Panc1 (cell line): ENCODE measurements around the gene TPRG1. TPM values are rescaled to one million over a fixed set of nuclear protein-coding genes. Genes with fewer than 3 reads are reported as not detected.

Experiments
- ATAC-seq: fragments of 200-7000 bp; cut with Tn5 transposase; 2 replicates; pipeline ENCODE4 v1.9.1; 2020; ENCODE audit warnings: mild to moderate bottlenecking, moderate library complexity
- BruUV-seq: library from RNA; stranded (reverse); fragments of 400-500 nt; replicated peaks from 2 replicates; lab custom pipeline; 2021; lab: Mats Ljungman, UMichigan
- CTCF ChIA-PET: fragments of 300-600 bp; sonication (Branson Sonifier 250); formaldehyde crosslinking; loops from one replicate; lab custom pipeline; 2022; ENCODE audit warnings: antibody characterized with exemption; lab: Charles Lee
- POLR2A ChIA-PET: fragments of 300-600 bp; sonication (Branson Sonifier 250); formaldehyde crosslinking; loops from one replicate; lab custom pipeline; 2022; ENCODE audit warnings: antibody characterized with exemption; lab: Charles Lee
- DNase-seq: peaks from one replicate; pipeline ENCODE4 v3.0.0-alpha.2; 2010; ENCODE audit warnings: low read depth, low spot score
- H3K27ac ChIP-seq: 2 replicates; pipeline ENCODE4 v1.5.1; 2011; ENCODE audit warnings: mild to moderate bottlenecking, low read length, inconsistent platforms
- H3K27me3 ChIP-seq: fragments of 200-500 bp; sonication (Bioruptor generic); 2 replicates; pipeline ENCODE4 v1.6.0; 2014; ENCODE audit warnings: low read length, inconsistent platforms; ENCODE audit not compliant: control insufficient read depth, insufficient read depth
- H3K36me3 ChIP-seq: fragments of 200-500 bp; sonication (Bioruptor generic); 2 replicates; pipeline ENCODE4 v1.5.1; 2014; ENCODE audit warnings: inconsistent platforms, mild to moderate bottlenecking, low read length, moderate library complexity; ENCODE audit not compliant: control insufficient read depth, insufficient read depth
- H3K4me1 ChIP-seq: 2 replicates; pipeline ENCODE4 v1.5.1; 2011; ENCODE audit warnings: inconsistent platforms, mild to moderate bottlenecking, low read length, moderate library complexity; ENCODE audit not compliant: control insufficient read depth, insufficient read depth
- H3K4me3 ChIP-seq, 2 experiments: 2 replicates each; pipeline ENCODE4 v1.5.1; 2011 to 2012; ENCODE audit warnings: low read depth in 2 of 2, low read length in 2 of 2, mild to moderate bottlenecking in 2 of 2, inconsistent platforms in 1 of 2, moderate library complexity in 1 of 2
- H3K9me3 ChIP-seq: fragments of 200-500 bp; sonication (Bioruptor generic); 2 replicates; pipeline ENCODE4 v1.5.1; 2014; ENCODE audit warnings: low read depth, mild to moderate bottlenecking, inconsistent platforms, low read length, moderate library complexity; ENCODE audit not compliant: control insufficient read depth, insufficient read depth
- POLR2AphosphoS5 ChIP-seq: IDR thresholded peaks from 2 replicates; pipeline ENCODE4 v1.6.1; 2012; ENCODE audit warnings: mild to moderate bottlenecking, low read depth, low read length, moderate library complexity
- SIN3A ChIP-seq: IDR thresholded peaks from 2 replicates; pipeline ENCODE4 v1.6.1; 2012; ENCODE audit warnings: low read depth, mild to moderate bottlenecking, low read length, moderate library complexity, borderline replicate concordance; ENCODE audit not compliant: insufficient read depth
- TCF7L2 ChIP-seq: IDR thresholded peaks from 2 replicates; pipeline ENCODE4 v1.6.1; 2011; ENCODE audit warnings: mild to moderate bottlenecking, low read depth, low read length, inconsistent platforms
- in situ Hi-C: cut with HindIII; loops from 2 replicates; pipeline ENCODE4 v1.10.0; 2016; ENCODE audit warnings: low sequenced_read_pairs, low pct_unique_long_range_greater_than_20kb
- intact Hi-C: fragments of 100-400 bp; cut with micrococcal nuclease; formaldehyde crosslinking; loops from one replicate; pipeline ENCODE4 v1.10.0; 2022; ENCODE audit not compliant: unreplicated experiment
- total RNA-seq: library from RNA; stranded (reverse); gene quantifications from one replicate; pipeline ENCODE4 v1.2.1, GENCODE V29; 2021; ENCODE audit not compliant: unreplicated experiment
- TF ChIP-seq, protein P1 (sequence below): fragments of 450-650 bp; IDR thresholded peaks from 2 replicates; pipeline ENCODE4 v1.5.1; 2017; ENCODE audit warnings: mild to moderate bottlenecking
- TF ChIP-seq, protein P2 (sequence below), 2 experiments: IDR thresholded peaks; 2 replicates each; pipeline ENCODE4 v1.6.1; 2011 to 2012; ENCODE audit warnings: low read depth in 2 of 2, control low read depth in 1 of 2, low read length in 1 of 2, mild to moderate bottlenecking in 1 of 2, moderate library complexity in 1 of 2; ENCODE audit not compliant: insufficient read depth in 1 of 2

Gene TPRG1
- total RNA-seq, 1 experiment from 2014 or later = not detected

DNA sequence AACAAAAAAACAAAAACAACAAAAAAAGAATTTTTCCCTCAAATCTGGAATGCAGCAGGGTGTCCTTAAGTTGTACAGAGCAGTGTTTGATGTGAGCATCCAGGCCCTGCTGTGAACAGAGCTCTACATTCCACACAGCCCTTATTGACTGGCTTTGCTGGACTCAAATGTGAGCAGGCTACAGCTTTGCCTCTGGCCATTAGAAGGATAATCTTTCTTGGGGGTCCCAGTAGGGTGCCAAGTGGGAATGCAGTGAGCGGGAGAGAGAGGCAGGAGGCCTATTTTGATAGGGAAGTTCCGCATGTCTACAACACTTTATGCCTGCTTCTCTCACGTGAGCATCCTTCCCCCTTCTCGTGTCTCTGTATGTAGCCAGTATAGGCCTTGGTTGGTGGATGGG is 34.4 kb upstream of the TPRG1 start:
- CTCF ChIA-PET = no interaction called here
- Histone ChIP-seq H3K4me1 (peaks cover 3% of the 10 kb centered on the region; the same call in 1 of the 2 replicates), H3K4me3 (no peak overlapping the region), H3K36me3 (no peaks in the 10 kb centered on the region), H3K27me3 (peaks cover 4% of the 10 kb centered on the region; the same call in 1 of the 2 replicates), H3K9me3 (no peaks in the 10 kb centered on the region), H3K27ac (no peak overlapping the region)
- intact Hi-C loops (loop anchor here (10.0 kb wide), 1 partner anchor 153 kb away; no protein-coding TSS in a partner anchor), in situ Hi-C loops (no loop called here)
- DNase-seq (no peak), ATAC-seq (no peak)
- BruUV-seq = no TSS peak
- POLR2A ChIA-PET = no interaction called here
- TF ChIP-seq, protein P1, sequence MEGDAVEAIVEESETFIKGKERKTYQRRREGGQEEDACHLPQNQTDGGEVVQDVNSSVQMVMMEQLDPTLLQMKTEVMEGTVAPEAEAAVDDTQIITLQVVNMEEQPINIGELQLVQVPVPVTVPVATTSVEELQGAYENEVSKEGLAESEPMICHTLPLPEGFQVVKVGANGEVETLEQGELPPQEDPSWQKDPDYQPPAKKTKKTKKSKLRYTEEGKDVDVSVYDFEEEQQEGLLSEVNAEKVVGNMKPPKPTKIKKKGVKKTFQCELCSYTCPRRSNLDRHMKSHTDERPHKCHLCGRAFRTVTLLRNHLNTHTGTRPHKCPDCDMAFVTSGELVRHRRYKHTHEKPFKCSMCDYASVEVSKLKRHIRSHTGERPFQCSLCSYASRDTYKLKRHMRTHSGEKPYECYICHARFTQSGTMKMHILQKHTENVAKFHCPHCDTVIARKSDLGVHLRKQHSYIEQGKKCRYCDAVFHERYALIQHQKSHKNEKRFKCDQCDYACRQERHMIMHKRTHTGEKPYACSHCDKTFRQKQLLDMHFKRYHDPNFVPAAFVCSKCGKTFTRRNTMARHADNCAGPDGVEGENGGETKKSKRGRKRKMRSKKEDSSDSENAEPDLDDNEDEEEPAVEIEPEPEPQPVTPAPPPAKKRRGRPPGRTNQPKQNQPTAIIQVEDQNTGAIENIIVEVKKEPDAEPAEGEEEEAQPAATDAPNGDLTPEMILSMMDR = no peak
- TF ChIP-seq, protein P2, sequence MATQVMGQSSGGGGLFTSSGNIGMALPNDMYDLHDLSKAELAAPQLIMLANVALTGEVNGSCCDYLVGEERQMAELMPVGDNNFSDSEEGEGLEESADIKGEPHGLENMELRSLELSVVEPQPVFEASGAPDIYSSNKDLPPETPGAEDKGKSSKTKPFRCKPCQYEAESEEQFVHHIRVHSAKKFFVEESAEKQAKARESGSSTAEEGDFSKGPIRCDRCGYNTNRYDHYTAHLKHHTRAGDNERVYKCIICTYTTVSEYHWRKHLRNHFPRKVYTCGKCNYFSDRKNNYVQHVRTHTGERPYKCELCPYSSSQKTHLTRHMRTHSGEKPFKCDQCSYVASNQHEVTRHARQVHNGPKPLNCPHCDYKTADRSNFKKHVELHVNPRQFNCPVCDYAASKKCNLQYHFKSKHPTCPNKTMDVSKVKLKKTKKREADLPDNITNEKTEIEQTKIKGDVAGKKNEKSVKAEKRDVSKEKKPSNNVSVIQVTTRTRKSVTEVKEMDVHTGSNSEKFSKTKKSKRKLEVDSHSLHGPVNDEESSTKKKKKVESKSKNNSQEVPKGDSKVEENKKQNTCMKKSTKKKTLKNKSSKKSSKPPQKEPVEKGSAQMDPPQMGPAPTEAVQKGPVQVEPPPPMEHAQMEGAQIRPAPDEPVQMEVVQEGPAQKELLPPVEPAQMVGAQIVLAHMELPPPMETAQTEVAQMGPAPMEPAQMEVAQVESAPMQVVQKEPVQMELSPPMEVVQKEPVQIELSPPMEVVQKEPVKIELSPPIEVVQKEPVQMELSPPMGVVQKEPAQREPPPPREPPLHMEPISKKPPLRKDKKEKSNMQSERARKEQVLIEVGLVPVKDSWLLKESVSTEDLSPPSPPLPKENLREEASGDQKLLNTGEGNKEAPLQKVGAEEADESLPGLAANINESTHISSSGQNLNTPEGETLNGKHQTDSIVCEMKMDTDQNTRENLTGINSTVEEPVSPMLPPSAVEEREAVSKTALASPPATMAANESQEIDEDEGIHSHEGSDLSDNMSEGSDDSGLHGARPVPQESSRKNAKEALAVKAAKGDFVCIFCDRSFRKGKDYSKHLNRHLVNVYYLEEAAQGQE (IDR thresholded peaks at IDR 0.05; ENCODE audit: insufficient read depth in 1 of 2, low read depth in 2 of 2, low read length in 1 of 2) = no peak
- no peak for TF ChIP-seq SIN3A
- no peak for TF ChIP-seq TCF7L2
- TF ChIP-seq POLR2AphosphoS5 = no peak

DNA sequence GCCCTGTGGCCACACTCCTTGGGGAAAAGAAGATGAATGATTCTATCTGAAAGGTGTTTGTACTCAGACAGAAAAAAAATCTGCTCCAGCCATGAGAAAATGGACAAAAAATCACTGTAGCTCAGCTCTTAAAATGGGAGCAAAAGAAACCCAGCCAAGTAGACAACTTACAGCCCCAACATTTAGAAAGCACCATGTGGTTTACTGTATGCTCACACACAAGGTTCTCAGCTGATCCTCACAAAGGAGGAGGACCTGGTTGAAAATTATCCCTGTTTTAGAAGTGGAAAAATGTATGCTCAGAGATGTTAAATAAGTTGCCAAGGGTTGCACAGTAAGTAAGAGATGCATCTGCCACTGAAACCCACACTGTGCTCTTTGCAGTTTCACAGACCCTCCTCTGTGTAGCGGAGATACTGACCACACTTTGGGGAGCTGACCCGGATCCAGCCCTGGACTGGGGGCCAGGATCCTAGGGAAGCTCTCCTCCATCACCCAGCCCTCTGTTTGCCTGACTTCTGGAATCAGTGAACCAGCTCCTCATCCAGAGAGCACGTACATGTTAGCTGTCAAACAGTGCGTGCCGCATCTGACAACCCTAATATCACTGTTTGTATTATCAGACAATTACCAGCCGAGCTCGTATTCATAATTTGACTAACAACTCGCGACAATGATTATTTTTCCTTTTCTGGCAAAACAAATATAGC is 32.7 kb upstream of the TPRG1 start:
- ATAC-seq = no peak
- BruUV-seq = no TSS peak
- no peaks in the 10 kb centered on the region for H3K9me3 ChIP-seq
- no peaks in the 10 kb centered on the region for H3K4me1 ChIP-seq
- no peak for DNase-seq
- H3K36me3 ChIP-seq = no peaks in the 10 kb centered on the region
- ChIA-PET POLR2A (no interaction called here), CTCF (interaction anchor here (0.7 kb wide), 1 partner anchor 225 kb away, joined by 5 read pairs; no protein-coding TSS in a partner anchor)
- TF ChIP-seq, protein P2 (IDR thresholded peaks at IDR 0.05; ENCODE audit: insufficient read depth in 1 of 2, low read depth in 2 of 2, low read length in 1 of 2) = no peak
- TF ChIP-seq TCF7L2 (no peak), POLR2AphosphoS5 (no peak), SIN3A (no peak)
- TF ChIP-seq, protein P1 = no peak
- in situ Hi-C loops = no loop called here
- H3K4me3 ChIP-seq = no peak overlapping the region
- H3K27ac ChIP-seq = no peak overlapping the region
- intact Hi-C loops = loop anchor here (10.0 kb wide), 1 partner anchor 154 kb away; no protein-coding TSS in a partner anchor
- H3K27me3 ChIP-seq = peaks cover 9% of the 10 kb centered on the region; the same call in 1 of the 2 replicates
